GM23248 (cell line): ENCODE data around the gene IRS1. TPM values are rescaled to one million over a fixed set of nuclear protein-coding genes. Genes with fewer than 3 reads are reported as not detected.

Experiments used
- DNase-seq: peaks from one replicate; pipeline ENCODE4 v3.0.0-alpha.2; 2015
- H2AFZ ChIP-seq: fragments of 200-600 bp; sonication (generic); 2 replicates; pipeline ENCODE4 v1.6.1; 2016; ENCODE audit warnings: antibody characterized with exemption
- H3F3A ChIP-seq: fragments of 200-600 bp; sonication (generic); 2 replicates; pipeline ENCODE4 v1.6.1; 2016; ENCODE audit warnings: mild to moderate bottlenecking, antibody characterized with exemption, mixed run types; ENCODE audit not compliant: insufficient read depth
- H3K27ac ChIP-seq: fragments of 200-600 bp; sonication (generic); 2 replicates; pipeline ENCODE4 v1.5.1; 2016; ENCODE audit warnings: mild to moderate bottlenecking
- H3K27me3 ChIP-seq: fragments of 200-600 bp; sonication (generic); replicated peaks from 2 replicates; pipeline ENCODE4 v1.6.1; 2016; ENCODE audit warnings: mild to moderate bottlenecking; ENCODE audit not compliant: insufficient read depth
- H3K36me3 ChIP-seq: fragments of 200-600 bp; sonication (generic); 2 replicates; pipeline ENCODE4 v1.6.1; 2016; ENCODE audit warnings: low read depth, mild to moderate bottlenecking
- H3K4me1 ChIP-seq: fragments of 200-600 bp; sonication (generic); 2 replicates; pipeline ENCODE4 v1.6.1; 2016; ENCODE audit warnings: mild to moderate bottlenecking; ENCODE audit not compliant: insufficient read depth
- H3K4me2 ChIP-seq: fragments of 200-600 bp; sonication (generic); one replicate; pipeline ENCODE4 v1.6.1; 2016; ENCODE audit warnings: mild to moderate bottlenecking; ENCODE audit not compliant: unreplicated experiment
- H3K4me3 ChIP-seq: fragments of 200-600 bp; sonication (generic); 2 replicates; pipeline ENCODE4 v1.5.1; 2016; ENCODE audit warnings: mild to moderate bottlenecking
- H3K79me2 ChIP-seq: fragments of 200-600 bp; sonication (generic); 2 replicates; pipeline ENCODE4 v1.6.1; 2016; ENCODE audit warnings: mild to moderate bottlenecking; ENCODE audit not compliant: insufficient read depth
- H3K9ac ChIP-seq: fragments of 200-600 bp; sonication (generic); 2 replicates; pipeline ENCODE4 v1.6.1; 2016; ENCODE audit warnings: mild to moderate bottlenecking
- H3K9me2 ChIP-seq: fragments of 200-600 bp; sonication (generic); 2 replicates; pipeline ENCODE4 v1.6.1; 2016; ENCODE audit warnings: mixed run types, mild to moderate bottlenecking, moderate library complexity; ENCODE audit not compliant: insufficient read depth
- H3K9me3 ChIP-seq: fragments of 200-600 bp; sonication (generic); one replicate; pipeline ENCODE4 v1.6.1; 2017; ENCODE audit warnings: low read depth
- H4K20me1 ChIP-seq: fragments of 200-600 bp; sonication (generic); 2 replicates; pipeline ENCODE4 v1.6.0; 2016; ENCODE audit not compliant: insufficient read depth
- EZH2 ChIP-seq: fragments of 200-600 bp; sonication (generic); IDR thresholded peaks from 2 replicates; pipeline ENCODE4 v1.6.1; 2018; ENCODE audit warnings: antibody characterized with exemption, mild to moderate bottlenecking; ENCODE audit not compliant: insufficient read depth, poor library complexity, severe bottlenecking
- EZH2phosphoT487 ChIP-seq: fragments of 200-600 bp; sonication (generic); IDR thresholded peaks from 2 replicates; pipeline ENCODE4 v1.6.1; 2018; ENCODE audit warnings: antibody characterized with exemption, moderate library complexity, mild to moderate bottlenecking, low read depth; ENCODE audit not compliant: insufficient read depth
- WGBS, 2 experiments: methylation state at CpG; one replicate each; pipeline ENCODE4 v1.1.6; 2015 to 2017; ENCODE audit warnings: low lambda C conversion rate in 2 of 2, low coverage in 1 of 2; ENCODE audit errors: missing lambda C conversion rate in 2 of 2; 5-methylcytosine and 5-hydroxymethylcytosine counted together
- in situ Hi-C: fragments of 300-500 bp; cut with MboI; formaldehyde crosslinking; loops from 2 replicates; pipeline ENCODE4 v1.15.0; 2020
- polyA plus RNA-seq: library from polyadenylated mRNA; unstranded; fragments of >200 nt; fragmentation: Nextera tagmentation; extraction: Ambion mirVana; gene quantifications from 2 replicates; pipeline ENCODE4 v1.2.1, GENCODE V29; 2016
- total RNA-seq: library from RNA; depleted of rRNA; stranded (reverse); fragments of >200 nt; shearing (Covaris generic); gene quantifications from 2 replicates; pipeline ENCODE4 v1.2.3, GENCODE V29; 2014

The IRS1 gene
- total and polyA plus RNA-seq, 2 experiments from 2014 or later: 8.4 to 18.8 TPM

GRCh38 chr2:226838722-226839121, 39.1 kb upstream of the IRS1 start:
- WGBS, 2 experiments: 49% methylated on average over 3 of the region's 3 CpGs
- H3K9me3 ChIP-seq: no peaks in the 10 kb centered on the region

GRCh38 chr2:226837787-226838603, 38.4 kb upstream of the IRS1 start:
- no peak for TF ChIP-seq EZH2
- no peak for TF ChIP-seq EZH2phosphoT487
- in situ Hi-C loops: no loop called here
- DNase-seq: no peak
- H3K36me3 ChIP-seq: 0 out of 2 replicates have a peak, but pooled peaks cover 8% of the 10 kb centered on the region
- WGBS, 2 experiments: 90 to 92% methylated on average over 12 of the region's 12 CpGs
- no peak overlapping the region for H3K4me2 ChIP-seq
- no peaks in the 10 kb centered on the region for H4K20me1 ChIP-seq
- peaks cover 23% of the 10 kb centered on the region for H3K4me1 ChIP-seq
- H3K9me3 ChIP-seq: no peaks in the 10 kb centered on the region
- H3K4me3 ChIP-seq: no peak overlapping the region
- H3K27ac ChIP-seq: no peak overlapping the region
- H3K27me3 ChIP-seq: no peaks in the 10 kb centered on the region
- H3F3A ChIP-seq: peaks cover 13% of the 10 kb centered on the region
- no peak overlapping the region for H3K9ac ChIP-seq
- peaks cover 63% of the 10 kb centered on the region for H3K79me2 ChIP-seq
- H2AFZ ChIP-seq: no peak overlapping the region
- no peaks in the 10 kb centered on the region for H3K9me2 ChIP-seq

More at GRCh38 chr2:226838722-226839121, 39.1 kb upstream of the IRS1 start:
- Histone ChIP-seq H3K27ac (no peak overlapping the region), H3K9me2 (no peaks in the 10 kb centered on the region), H3K36me3 (0 out of 2 replicates have a peak, but pooled peaks cover 8% of the 10 kb centered on the region), H4K20me1 (no peaks in the 10 kb centered on the region), H2AFZ (no peak overlapping the region), H3K79me2 (peaks cover 70% of the 10 kb centered on the region), H3K4me1 (peaks cover 23% of the 10 kb centered on the region), H3K4me2 (no peak overlapping the region), H3K9ac (peak overlapping the region; percentile 22; the same call in 1 of the 2 replicates), H3K27me3 (no peaks in the 10 kb centered on the region), H3F3A (peaks cover 13% of the 10 kb centered on the region), H3K4me3 (no peak overlapping the region)
- TF ChIP-seq EZH2phosphoT487 (no peak), EZH2 (no peak)
- in situ Hi-C loops: no loop called here
- no peak for DNase-seq

GRCh38 chr2:226837334-226837733, 37.7 kb upstream of the IRS1 start:
- Histone ChIP-seq H3K9me2 (no peaks in the 10 kb centered on the region), H3K9ac (peak overlapping the region; percentile 92), H3F3A (peaks cover 13% of the 10 kb centered on the region), H3K79me2 (peaks cover 56% of the 10 kb centered on the region), H2AFZ (peak overlapping the region; percentile 96; the same call in 1 of the 2 replicates), H3K36me3 (0 out of 2 replicates have a peak, but pooled peaks cover 5% of the 10 kb centered on the region), H3K9me3 (no peaks in the 10 kb centered on the region), H4K20me1 (no peaks in the 10 kb centered on the region), H3K4me3 (peak overlapping the region; percentile 84), H3K4me1 (peaks cover 23% of the 10 kb centered on the region), H3K27me3 (no peaks in the 10 kb centered on the region), H3K27ac (peak overlapping the region; percentile 93; the same call in 1 of the 2 replicates), H3K4me2 (peak overlapping the region; percentile 98)
- TF ChIP-seq EZH2 (no peak), EZH2phosphoT487 (no peak)
- in situ Hi-C loops: no loop called here
- 91 to 93% methylated on average over 7 of the region's 7 CpGs for WGBS, 2 experiments
- no peak for DNase-seq

- DNase-seq: no peak
- Histone ChIP-seq H3K4me3 (peak overlapping the region; percentile 84), H3K4me1 (peaks cover 23% of the 10 kb centered on the region), H3K9me2 (no peaks in the 10 kb centered on the region), H3K9ac (peak overlapping the region; percentile 92), H3K4me2 (peak overlapping the region; percentile 98), H2AFZ (peak overlapping the region; percentile 96), H3K27me3 (no peaks in the 10 kb centered on the region), H3K79me2 (peaks cover 48% of the 10 kb centered on the region), H3K27ac (peak overlapping the region; percentile 93), H3F3A (peaks cover 13% of the 10 kb centered on the region), H3K9me3 (no peaks in the 10 kb centered on the region), H3K36me3 (no peaks in the 10 kb centered on the region), H4K20me1 (no peaks in the 10 kb centered on the region)
- TF ChIP-seq EZH2phosphoT487 (no peak), EZH2 (no peak)
- in situ Hi-C loops: no loop called here
- WGBS, 2 experiments: 1 to 3% methylated on average over 6 of the region's 6 CpGs
Measured at GRCh38 chr2:226836548-226836885, 36.9 kb upstream of the IRS1 start.
